ENCODE data around the gene WRAP53.
"Not testable (repeated sequence)": the region's sequence is repeated elsewhere in the genome, so short reads cannot be mapped to it uniquely, and the experiment has no call there.

The WRAP53 gene

GRCh38 chr17:7687908-7688807 lies at the start of gene WRAP53:
WRAP53 (plus strand) TSS chr17:7688477; CDS start chr17:7688649, 172 bp downstream.
- peak; percentile 99 for DNase-seq (ENCODE audit: low read depth)

- no peak for DNase-seq (ENCODE audit: low read depth)
Measured at GRCh38 chr17:7640783-7641182, 47.5 kb upstream of the WRAP53 start.

- DNase-seq (ENCODE audit: low read depth), result not testable (repeated sequence)
Measured at GRCh38 chr17:7641635-7642034, 46.6 kb upstream of the WRAP53 start.

GRCh38 chr17:7644775-7645174 lies 43.5 kb upstream of the WRAP53 start:
- DNase-seq (ENCODE audit: low read depth), result no peak

- no peak for DNase-seq (ENCODE audit: low read depth)
Measured at GRCh38 chr17:7646457-7646856, 41.8 kb upstream of the WRAP53 start.

GRCh38 chr17:7647018-7647417 lies 41.3 kb upstream of the WRAP53 start:
- DNase-seq (ENCODE audit: low read depth), result no peak

- peak; percentile 51 for DNase-seq (ENCODE audit: low read depth)
Measured at GRCh38 chr17:7650509-7651096, 37.7 kb upstream of the WRAP53 start, which contains the start of gene ATP1B2. ATP1B2 (plus strand) TSS chr17:7650926; CDS start chr17:7651519, 593 bp downstream.

GRCh38 chr17:7651097-7651664 lies 37.1 kb upstream of the WRAP53 start:
- DNase-seq (ENCODE audit: low read depth), result no peak

- no peak for DNase-seq (ENCODE audit: low read depth)
Measured at GRCh38 chr17:7651665-7652387, 36.5 kb upstream of the WRAP53 start.

- DNase-seq (ENCODE audit: low read depth), result no peak
Measured at GRCh38 chr17:7652388-7653356, 35.6 kb upstream of the WRAP53 start.

- peak; percentile 56 for DNase-seq (ENCODE audit: low read depth)
Measured at GRCh38 chr17:7654832-7655540, 33.3 kb upstream of the WRAP53 start.

- no peak for DNase-seq (ENCODE audit: low read depth)
Measured at GRCh38 chr17:7655541-7655840, 32.8 kb upstream of the WRAP53 start.

- peak; percentile 16 for DNase-seq (ENCODE audit: low read depth)
Measured at GRCh38 chr17:7656958-7657609, 31.2 kb upstream of the WRAP53 start.

- DNase-seq (ENCODE audit: low read depth), result no peak
Measured at GRCh38 chr17:7667656-7668406, 20.4 kb upstream of the WRAP53 start.

- DNase-seq (ENCODE audit: low read depth), result no peak
Measured at GRCh38 chr17:7668482-7668881, 19.8 kb upstream of the WRAP53 start.

GRCh38 chr17:7673239-7673638 lies 15.0 kb upstream of the WRAP53 start:
- DNase-seq (ENCODE audit: low read depth), result no peak

GRCh38 chr17:7674934-7675333 lies 13.3 kb upstream of the WRAP53 start:
- DNase-seq (ENCODE audit: low read depth), result no peak

- DNase-seq (ENCODE audit: low read depth), result no peak
Measured at GRCh38 chr17:7676533-7676932, 11.7 kb upstream of the WRAP53 start.

- DNase-seq (ENCODE audit: low read depth), result no peak
Measured at GRCh38 chr17:7677388-7678067, 10.7 kb upstream of the WRAP53 start.

All from EH (cell line).